NCI-H748 (cell line): ENCODE data around the gene WARS2.
A peak's percentile ranks its signal among the peaks of the same experiment; 100 is the strongest.

Experiments used
- DNase-seq: peaks from one replicate; lab custom pipeline; 2025; ENCODE audit not compliant: unreplicated experiment; lab: John Stamatoyannopoulos, UW

The WARS2 gene

GRCh38 chr1:119038363-119038762, 102.1 kb downstream of the WARS2 start:
- DNase-seq, result no peak

- DNase-seq, result no peak
These were observed 106.1 kb downstream of the WARS2 start for GRCh38 chr1:119034359-119034758.

DNA sequence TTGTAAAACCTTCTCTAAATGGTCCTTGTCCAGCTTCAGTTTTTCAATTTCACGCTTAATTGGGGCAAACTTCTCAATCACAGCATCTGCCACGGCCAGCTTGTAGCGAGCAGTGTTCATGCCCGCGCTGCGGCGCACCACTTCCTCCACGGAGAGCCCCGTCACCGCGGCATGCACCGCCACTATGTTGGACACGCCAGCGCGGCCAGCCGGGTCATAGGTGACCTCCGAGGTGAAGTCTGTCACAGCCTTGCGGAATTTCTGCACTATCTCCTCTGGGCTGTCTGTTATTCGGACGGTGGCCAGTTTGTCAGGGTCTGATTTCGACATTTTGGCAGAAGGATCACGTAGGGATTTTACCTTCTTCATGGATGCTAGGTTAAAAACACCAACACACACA, 107.5 kb downstream of the WARS2 start:
- no peak for DNase-seq

GRCh38 chr1:119027759-119028158, 112.7 kb downstream of the WARS2 start:
- no peak for DNase-seq

DNA sequence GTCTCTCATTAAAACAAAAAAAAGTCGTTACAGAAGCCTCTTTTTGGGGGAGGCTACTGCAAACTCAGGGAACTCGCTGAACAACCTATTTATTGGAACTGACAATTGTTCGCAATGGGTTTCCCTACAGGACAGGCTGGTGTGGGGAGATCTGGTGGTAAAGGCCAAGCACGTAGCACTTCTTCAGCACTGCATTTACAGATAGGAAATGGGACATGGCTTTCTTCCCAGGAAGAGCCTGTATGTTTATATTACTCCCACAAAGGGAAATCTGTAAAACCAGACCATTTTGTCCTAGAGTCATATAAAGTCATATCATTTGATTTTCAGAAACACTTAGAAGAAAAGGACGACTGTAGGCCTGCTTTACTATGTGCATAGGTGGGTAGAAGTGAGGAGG, 113.5 kb downstream of the WARS2 start:
- no peak for DNase-seq

GRCh38 chr1:119015547-119015946, 124.9 kb downstream of the WARS2 start:
- peak; percentile 57 for DNase-seq

GRCh38 chr1:119012383-119012782, 128.1 kb downstream of the WARS2 start:
- no peak for DNase-seq

DNA sequence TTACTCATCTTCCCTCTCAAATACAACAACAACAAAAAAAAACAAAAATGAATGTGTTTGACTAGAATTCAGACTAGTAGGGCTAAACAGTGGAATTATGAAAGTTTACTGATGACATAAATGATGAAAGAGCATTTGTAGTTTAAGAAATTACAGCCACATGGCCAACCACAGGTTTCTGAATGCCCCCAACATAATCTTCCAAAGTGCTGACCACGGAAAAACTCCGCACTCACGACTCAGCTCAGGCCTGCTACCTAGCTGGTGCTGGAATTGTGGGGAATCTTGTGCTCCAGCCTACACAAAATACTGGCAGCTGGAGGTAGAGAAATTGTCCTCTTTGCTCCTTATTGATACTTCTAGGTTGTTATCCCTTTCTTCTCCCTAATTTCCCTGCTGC, 128.7 kb downstream of the WARS2 start:
- no peak for DNase-seq

DNA sequence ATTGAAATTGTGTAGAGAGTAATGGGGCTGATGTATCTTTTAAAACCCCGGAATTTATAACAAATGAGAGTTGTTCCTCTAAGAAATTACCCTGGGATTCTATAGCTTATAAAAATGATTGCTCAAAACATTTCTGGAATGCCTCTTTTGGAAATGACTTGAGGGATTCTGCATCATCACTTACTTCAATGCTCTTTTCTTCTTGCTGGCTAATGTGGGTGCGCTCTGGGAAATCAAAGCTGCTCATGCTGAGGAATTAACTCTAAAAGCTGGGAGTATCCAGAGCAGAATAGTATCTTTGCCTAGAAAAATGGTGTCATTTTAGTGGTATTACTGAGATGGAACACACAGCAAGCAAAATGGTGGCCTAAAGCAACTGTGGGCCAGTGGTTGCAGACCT, 129.3 kb downstream of the WARS2 start:
- no peak for DNase-seq

- DNase-seq, result no peak
These were observed 130.3 kb downstream of the WARS2 start for GRCh38 chr1:119010201-119010600.

DNA sequence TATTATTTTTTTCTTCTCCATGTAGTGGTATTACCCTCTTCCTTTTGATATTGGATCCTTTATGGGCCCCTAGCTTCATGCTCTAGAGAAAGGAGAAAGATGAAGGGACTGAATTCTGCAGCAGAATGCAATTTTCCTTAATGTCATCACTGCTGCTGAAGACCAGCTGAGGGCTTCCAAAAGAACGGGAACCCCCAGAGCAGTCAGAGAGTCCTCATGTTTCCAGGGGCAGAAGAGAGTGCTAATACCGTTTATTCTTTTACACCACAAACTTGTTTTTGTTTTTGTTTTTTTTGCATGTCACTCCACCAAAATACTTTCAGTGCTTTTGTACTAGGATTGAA, 131.2 kb downstream of the WARS2 start:
- DNase-seq, result no peak

GRCh38 chr1:119008483-119009311, 131.8 kb downstream of the WARS2 start:
- DNase-seq, result peak; percentile 82

GRCh38 chr1:119007670-119008482, 132.6 kb downstream of the WARS2 start:
- DNase-seq, result peak; percentile 77

DNA sequence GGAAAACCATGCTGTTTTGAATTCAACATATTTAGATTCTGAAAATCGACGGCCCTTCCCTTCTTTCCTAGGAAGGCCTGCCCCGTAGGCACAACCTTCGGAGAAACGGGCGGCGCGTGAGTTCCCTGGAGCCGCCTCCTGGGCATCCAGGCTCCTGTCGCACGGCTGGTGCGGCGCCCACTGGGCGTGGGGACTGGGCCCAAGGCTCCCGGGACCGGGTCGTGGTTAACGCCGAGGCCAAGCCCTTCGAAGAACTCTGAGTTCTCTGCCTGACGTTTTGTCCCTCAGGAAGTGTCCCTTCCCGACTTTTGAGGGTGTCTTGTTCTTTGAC, 133.1 kb downstream of the WARS2 start:
- peak; percentile 57 for DNase-seq

DNA sequence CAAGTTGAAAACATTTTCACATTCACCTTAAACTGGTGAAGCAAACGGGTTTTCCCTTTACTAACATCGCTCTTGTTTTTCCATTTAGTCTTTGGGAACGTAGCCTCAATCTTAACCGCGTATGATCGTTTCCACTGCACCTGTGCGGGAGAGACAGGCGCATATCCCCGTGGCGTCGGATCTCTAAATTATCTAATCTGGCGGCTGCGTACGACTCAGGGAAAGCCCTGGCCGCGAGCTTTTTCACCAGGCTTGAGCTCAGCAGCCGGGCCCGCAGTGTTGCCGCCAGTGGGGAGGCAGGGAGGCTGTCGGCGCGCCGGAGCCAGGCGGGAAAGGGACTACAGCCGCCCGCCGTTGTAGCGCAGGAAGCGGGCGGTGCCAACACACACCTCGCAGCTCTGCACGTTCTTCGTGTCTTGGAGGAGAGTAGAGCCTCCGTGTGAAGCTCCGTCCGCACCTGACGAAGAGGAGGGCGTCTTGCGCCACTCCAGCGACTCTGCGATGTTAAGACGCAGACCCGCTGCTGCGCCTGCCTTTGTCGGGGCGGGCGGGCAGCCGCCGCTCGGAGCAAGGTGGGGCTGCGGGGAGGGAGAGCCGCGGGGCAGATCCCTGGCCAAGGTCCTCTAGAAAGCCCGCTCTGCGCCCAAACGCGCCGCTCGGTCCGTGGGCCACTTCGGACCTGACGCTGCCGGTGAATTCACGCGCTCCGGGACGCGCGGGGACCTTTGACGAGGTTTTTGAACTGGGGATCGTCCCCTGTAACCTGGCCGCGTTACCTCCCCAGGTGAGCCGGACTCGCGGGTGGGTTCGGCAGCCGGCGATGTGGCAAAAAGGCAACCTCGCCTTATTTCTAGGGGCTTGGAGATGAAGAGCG, 133.8 kb downstream of the WARS2 start:
- DNase-seq, result peak; percentile 80

GRCh38 chr1:119005724-119006405, 134.6 kb downstream of the WARS2 start:
- DNase-seq, result peak; percentile 47

GRCh38 chr1:119004781-119005180, 135.7 kb downstream of the WARS2 start:
- DNase-seq, result no peak

DNA sequence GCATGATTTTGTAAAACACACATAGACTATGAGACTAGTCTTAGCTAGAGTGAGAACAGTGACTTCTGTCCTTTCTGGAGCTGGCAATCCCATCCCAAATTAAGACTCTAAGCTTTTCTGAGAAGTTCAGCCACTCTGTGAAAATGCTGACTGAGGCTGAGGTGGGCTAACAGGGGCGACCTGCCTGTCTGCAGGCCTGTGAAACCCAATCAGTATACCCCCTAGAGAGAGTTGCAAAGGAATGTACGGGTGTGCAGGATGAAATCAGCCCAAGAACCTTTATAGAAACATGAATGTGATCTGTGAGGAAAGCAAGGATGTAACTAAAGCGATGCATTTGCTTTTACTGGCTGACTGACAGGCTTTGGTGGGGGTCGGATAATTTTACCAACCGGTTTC, 136.3 kb downstream of the WARS2 start:
- DNase-seq, result no peak

- no peak for DNase-seq
These were observed 136.9 kb downstream of the WARS2 start for GRCh38 chr1:119003413-119004128.

GRCh38 chr1:119002028-119002686, 138.3 kb downstream of the WARS2 start:
- no peak for DNase-seq
